Activated T-helper 1 cell treated with anti-CD3 and anti-CD28 coated beads, Interleukin-12 subunit alpha, Interleukin-12 subunit beta, Interleukin-2, Interleukin-4 antibody, amounts not matched to agents 30 ng/mL and 10 ng/mL and 1 ng/mL, durations not matched to agents 14 hours and 24 hours and 36 hours (primary cell): ENCODE measurements around the gene LILRB1. TPM values are rescaled to one million over a fixed set of nuclear protein-coding genes. Genes with fewer than 3 reads are reported as not detected.
"Not testable (repeated sequence)": the region's sequence is repeated elsewhere in the genome, so short reads cannot be mapped to it uniquely, and the experiment has no call there.

Experiments used
- DNase-seq: peaks from one replicate; pipeline ENCODE4 v3.0.0; 2021; ENCODE audit warnings: low spot score
- H3K27ac Mint-ChIP-seq: one replicate; pipeline ENCODE4 v1.8.0; 2021; ENCODE audit warnings: mild to moderate bottlenecking, mixed read lengths
- H3K27me3 Mint-ChIP-seq: one replicate; pipeline ENCODE4 v1.8.0; 2022; ENCODE audit warnings: mild to moderate bottlenecking, moderate library complexity, mixed read lengths; ENCODE audit not compliant: insufficient read depth
- H3K36me3 Mint-ChIP-seq: one replicate; pipeline ENCODE4 v1.8.0; 2021; ENCODE audit warnings: low read depth, mixed read lengths
- H3K4me1 Mint-ChIP-seq: one replicate; pipeline ENCODE4 v1.8.0; 2021; ENCODE audit warnings: low read depth, mixed read lengths
- H3K4me3 Mint-ChIP-seq: one replicate; pipeline ENCODE4 v1.8.0; 2021; ENCODE audit warnings: mild to moderate bottlenecking, moderate library complexity, mixed read lengths
- H3K9me3 Mint-ChIP-seq: one replicate; pipeline ENCODE4 v1.8.0; 2021; ENCODE audit warnings: mixed read lengths
- intact Hi-C: fragments of 100-400 bp; cut with micrococcal nuclease; formaldehyde crosslinking; loops from one replicate; pipeline ENCODE4 v1.15.1; 2024
- total RNA-seq: library from RNA; stranded (reverse); gene quantifications from 2 replicates; pipeline ENCODE4 v1.2.3, GENCODE V29; 2022

LILRB1 gene
- total RNA-seq: not detected in 2 replicates

- H3K36me3 Mint-ChIP-seq, DNase-seq, H3K4me3 Mint-ChIP-seq, H3K4me1 Mint-ChIP-seq, intact Hi-C loops, H3K9me3 Mint-ChIP-seq, H3K27ac Mint-ChIP-seq, H3K27me3 Mint-ChIP-seq: not testable (repeated sequence)
These were observed at the start of gene LILRB1 for GRCh38 chr19:54630262-54630661. TSS of gene LILRB1 (plus strand) at chr19:54630484. CDS start at chr19:54631074, 590 bp downstream.

- DNase-seq: no peak
- Mint-ChIP-seq H3K4me1 (no peaks in the 10 kb centered on the region), H3K36me3 (no peaks in the 10 kb centered on the region), H3K27me3 (peaks cover 15% of the 10 kb centered on the region), H3K27ac (no peak overlapping the region), H3K4me3 (no peak overlapping the region), H3K9me3 (no peaks in the 10 kb centered on the region)
- intact Hi-C loops: no loop called here
These were observed 43.9 kb upstream of the LILRB1 start for GRCh38 chr19:54586397-54586796.

DNA sequence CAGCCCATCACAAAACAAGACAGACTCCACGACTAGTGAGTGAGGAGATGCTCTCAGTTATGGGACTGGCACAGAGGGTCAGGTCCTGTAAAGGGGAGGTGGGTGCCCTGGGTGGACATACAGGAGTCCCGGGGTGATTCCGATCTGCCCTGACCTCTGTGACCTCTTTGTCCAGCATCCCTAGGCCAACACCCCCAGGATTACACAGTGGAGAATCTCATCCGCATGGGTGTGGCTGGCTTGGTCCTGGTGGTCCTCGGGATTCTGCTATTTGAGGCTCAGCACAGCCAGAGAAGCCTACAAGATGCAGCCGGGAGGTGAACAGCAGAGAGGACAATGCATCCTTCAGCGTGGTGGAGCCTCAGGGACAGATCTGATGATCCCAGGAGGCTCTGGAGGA lies 43.3 kb upstream of the LILRB1 start:
- no peaks in the 10 kb centered on the region for H3K9me3 Mint-ChIP-seq
- H3K27me3 Mint-ChIP-seq: peaks cover 12% of the 10 kb centered on the region
- intact Hi-C loops: no loop called here
- no peaks in the 10 kb centered on the region for H3K4me1 Mint-ChIP-seq
- no peak for DNase-seq
- no peak overlapping the region for H3K27ac Mint-ChIP-seq
- no peaks in the 10 kb centered on the region for H3K36me3 Mint-ChIP-seq
- no peak overlapping the region for H3K4me3 Mint-ChIP-seq

DNA sequence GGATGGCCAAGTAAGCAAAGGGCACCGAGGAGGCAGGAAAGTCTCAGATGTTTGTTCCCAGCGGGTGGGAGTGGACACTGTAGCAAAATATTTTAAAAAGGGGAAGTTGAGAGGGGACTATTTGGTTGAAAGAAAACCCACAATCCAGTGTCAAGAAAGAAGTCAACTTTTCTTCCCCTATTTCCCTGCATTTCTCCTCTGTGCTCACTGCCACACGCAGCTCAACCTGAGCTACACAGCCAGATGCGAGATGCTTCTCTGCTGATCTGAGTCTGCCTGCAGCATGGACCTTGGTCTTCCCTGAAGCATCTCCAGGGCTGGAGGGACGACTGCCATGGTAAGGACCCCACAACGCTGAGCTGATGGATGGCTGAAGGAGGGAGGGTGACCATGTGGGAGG lies 36.8 kb upstream of the LILRB1 start, which contains the start of gene LILRA1:
Gene LILRA1 (plus strand): TSS at position 188 of the 400 bp plus-strand sequence. CDS start 613 bp downstream, outside the sequence.
- H3K4me1 Mint-ChIP-seq, intact Hi-C loops, H3K4me3 Mint-ChIP-seq, H3K9me3 Mint-ChIP-seq, H3K27me3 Mint-ChIP-seq, H3K36me3 Mint-ChIP-seq, H3K27ac Mint-ChIP-seq, DNase-seq: not testable (repeated sequence)

- intact Hi-C loops, H3K4me3 Mint-ChIP-seq, H3K27me3 Mint-ChIP-seq, DNase-seq, H3K4me1 Mint-ChIP-seq, H3K36me3 Mint-ChIP-seq, H3K27ac Mint-ChIP-seq, H3K9me3 Mint-ChIP-seq: not testable (repeated sequence)
These were observed 36.2 kb upstream of the LILRB1 start for GRCh38 chr19:54593931-54594626.

DNA sequence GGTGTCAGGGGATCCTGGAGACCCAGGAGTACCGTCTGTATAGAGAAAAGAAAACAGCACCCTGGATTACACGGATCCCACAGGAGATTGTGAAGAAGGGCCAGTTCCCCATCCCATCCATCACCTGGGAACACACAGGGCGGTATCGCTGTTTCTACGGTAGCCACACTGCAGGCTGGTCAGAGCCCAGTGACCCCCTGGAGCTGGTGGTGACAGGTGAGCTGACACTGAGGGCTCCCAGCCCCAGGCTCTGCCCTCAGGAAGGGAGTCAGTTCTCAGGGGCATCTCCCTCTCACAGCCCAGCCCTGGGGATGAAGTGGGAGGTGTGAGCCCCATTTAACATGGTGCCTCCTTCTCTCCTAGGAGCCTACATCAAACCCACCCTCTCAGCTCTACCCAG lies 35.5 kb upstream of the LILRB1 start:
- Mint-ChIP-seq H3K27ac (no peak overlapping the region), H3K36me3 (no peaks in the 10 kb centered on the region), H3K9me3 (no peaks in the 10 kb centered on the region), H3K4me3 (no peak overlapping the region), H3K27me3 (peaks cover 8% of the 10 kb centered on the region), H3K4me1 (no peaks in the 10 kb centered on the region)
- no peak for DNase-seq
- intact Hi-C loops: no loop called here

- H3K4me3 Mint-ChIP-seq, H3K27me3 Mint-ChIP-seq, DNase-seq, intact Hi-C loops, H3K36me3 Mint-ChIP-seq, H3K9me3 Mint-ChIP-seq, H3K4me1 Mint-ChIP-seq: not testable (repeated sequence)
- peak overlapping the region; percentile 58 for H3K27ac Mint-ChIP-seq
These were observed 34.4 kb upstream of the LILRB1 start for GRCh38 chr19:54595680-54596436.

DNA sequence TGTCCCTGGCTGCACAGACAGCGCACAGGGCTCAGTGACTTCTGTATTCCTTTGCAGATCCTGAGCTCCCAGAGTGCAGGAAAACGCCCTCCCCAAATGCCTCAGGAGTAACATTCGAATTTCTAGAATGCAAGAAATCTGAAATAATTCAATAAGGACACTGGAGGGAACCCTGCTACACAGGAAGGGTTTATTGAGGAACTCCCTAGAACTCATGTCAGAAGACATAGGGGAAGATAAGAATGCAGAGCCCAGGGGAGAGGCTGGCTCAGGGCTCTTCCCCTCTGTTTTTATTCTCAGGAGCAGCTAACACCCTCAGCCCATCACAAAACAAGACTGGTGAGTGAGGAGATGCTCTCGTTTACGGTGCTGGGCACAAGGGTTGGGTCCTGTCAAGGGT lies 30.1 kb upstream of the LILRB1 start:
- H3K36me3 Mint-ChIP-seq: no peaks in the 10 kb centered on the region
- H3K4me3 Mint-ChIP-seq: no peak overlapping the region
- H3K27me3 Mint-ChIP-seq: peaks cover 4% of the 10 kb centered on the region
- DNase-seq: no peak
- no peaks in the 10 kb centered on the region for H3K4me1 Mint-ChIP-seq
- no peak overlapping the region for H3K27ac Mint-ChIP-seq
- intact Hi-C loops: no loop called here
- H3K9me3 Mint-ChIP-seq: no peaks in the 10 kb centered on the region

DNA sequence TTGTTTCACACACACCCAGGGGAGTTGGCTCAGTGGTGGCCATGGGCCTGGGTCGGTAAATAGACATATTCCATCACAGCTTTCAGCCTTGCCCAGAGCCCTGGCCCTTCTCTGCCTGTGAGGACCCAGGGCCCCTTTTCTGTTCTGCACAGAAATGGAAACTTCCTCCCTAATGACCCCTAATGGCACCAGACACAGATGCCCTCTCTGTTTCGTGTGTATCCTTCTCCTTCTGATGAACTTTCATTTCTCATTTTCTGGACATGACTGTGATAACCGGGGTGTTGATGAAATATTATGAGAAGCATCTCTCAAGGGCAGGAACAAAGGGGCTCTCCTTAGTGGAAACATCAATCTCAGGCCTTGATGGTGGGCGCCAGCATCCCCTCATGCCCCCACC lies 24.1 kb upstream of the LILRB1 start:
- no peak for DNase-seq
- no peaks in the 10 kb centered on the region for H3K4me1 Mint-ChIP-seq
- no peaks in the 10 kb centered on the region for H3K9me3 Mint-ChIP-seq
- peaks cover 5% of the 10 kb centered on the region for H3K27me3 Mint-ChIP-seq
- no peak overlapping the region for H3K27ac Mint-ChIP-seq
- intact Hi-C loops: no loop called here
- H3K36me3 Mint-ChIP-seq: no peaks in the 10 kb centered on the region
- H3K4me3 Mint-ChIP-seq: no peak overlapping the region

- Mint-ChIP-seq H3K36me3 (no peaks in the 10 kb centered on the region), H3K27me3 (peaks cover 5% of the 10 kb centered on the region), H3K4me3 (no peak overlapping the region), H3K9me3 (no peaks in the 10 kb centered on the region), H3K27ac (no peak overlapping the region), H3K4me1 (no peaks in the 10 kb centered on the region)
- DNase-seq: no peak
- intact Hi-C loops: no loop called here
These were observed 23.1 kb upstream of the LILRB1 start for GRCh38 chr19:54606891-54607784.

DNA sequence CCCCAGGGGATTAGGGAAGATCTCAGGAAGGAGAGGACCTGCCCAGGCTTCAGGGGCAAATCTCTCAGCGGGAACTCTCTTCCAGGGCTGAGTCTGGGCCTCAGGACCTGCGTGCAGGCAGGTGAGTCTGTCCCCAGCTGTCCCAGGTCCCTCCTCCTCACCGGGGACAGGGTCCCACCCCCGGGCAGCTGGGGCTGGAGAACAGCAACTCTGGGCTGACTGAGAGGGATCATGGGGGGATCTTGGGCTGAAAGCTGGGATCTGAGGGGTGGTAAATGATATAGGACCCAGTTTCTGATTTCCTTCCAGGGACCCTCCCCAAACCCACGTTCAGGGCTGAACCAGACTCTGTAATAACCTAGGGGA lies 22.5 kb upstream of the LILRB1 start:
- H3K27me3 Mint-ChIP-seq: peaks cover 3% of the 10 kb centered on the region
- H3K36me3 Mint-ChIP-seq: no peaks in the 10 kb centered on the region
- H3K9me3 Mint-ChIP-seq: no peaks in the 10 kb centered on the region
- no peak overlapping the region for H3K4me3 Mint-ChIP-seq
- no peaks in the 10 kb centered on the region for H3K4me1 Mint-ChIP-seq
- DNase-seq: no peak
- intact Hi-C loops: no loop called here
- no peak overlapping the region for H3K27ac Mint-ChIP-seq

DNA sequence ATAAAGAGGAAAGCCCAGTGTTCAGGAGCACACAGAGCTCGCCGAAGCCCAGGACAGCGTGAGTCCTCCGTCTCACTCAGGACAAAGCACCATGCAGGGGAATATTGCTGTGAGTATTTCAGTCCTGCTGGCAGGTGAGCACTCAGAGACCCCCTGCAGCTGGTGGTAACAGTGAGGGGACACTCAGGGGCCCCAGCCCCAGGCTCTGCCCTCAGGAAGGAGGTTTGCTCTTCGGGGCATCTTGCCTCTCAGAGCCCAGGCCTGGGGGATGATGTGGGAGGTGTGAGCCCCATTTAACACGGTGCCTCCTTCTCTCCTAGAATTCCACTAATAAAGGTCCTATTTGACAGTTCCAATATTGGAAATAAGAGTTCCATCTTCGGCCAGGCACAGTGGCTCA lies 22.1 kb upstream of the LILRB1 start:
- no peak for DNase-seq
- peaks cover 3% of the 10 kb centered on the region for H3K27me3 Mint-ChIP-seq
- no peaks in the 10 kb centered on the region for H3K36me3 Mint-ChIP-seq
- no peaks in the 10 kb centered on the region for H3K9me3 Mint-ChIP-seq
- H3K27ac Mint-ChIP-seq: no peak overlapping the region
- no peak overlapping the region for H3K4me3 Mint-ChIP-seq
- intact Hi-C loops: no loop called here
- no peaks in the 10 kb centered on the region for H3K4me1 Mint-ChIP-seq

GRCh38 chr19:54608792-54609191 lies 21.5 kb upstream of the LILRB1 start:
- H3K4me3 Mint-ChIP-seq: no peak overlapping the region
- no peak overlapping the region for H3K27ac Mint-ChIP-seq
- intact Hi-C loops: no loop called here
- DNase-seq: no peak
- H3K9me3 Mint-ChIP-seq: peaks cover 3% of the 10 kb centered on the region
- no peaks in the 10 kb centered on the region for H3K4me1 Mint-ChIP-seq
- H3K36me3 Mint-ChIP-seq: no peaks in the 10 kb centered on the region
- peaks cover 3% of the 10 kb centered on the region for H3K27me3 Mint-ChIP-seq
